Mesothelial cell of epicardium (in vitro differentiated cells): ENCODE measurements around the gene C1QB. TPM values are rescaled to one million over a fixed set of nuclear protein-coding genes. Genes with fewer than 3 reads are reported as not detected.

ENCODE experiments used
- DNase-seq, 2 experiments: peaks; one replicate each; pipeline ENCODE4 v3.0.0; 2021; ENCODE audit warnings: low spot score in 2 of 2; ENCODE audit not compliant: unreplicated experiment in 2 of 2
- H3K27ac Mint-ChIP-seq: 2 replicates; pipeline ENCODE4 v1.8.0; 2021; ENCODE audit warnings: mixed read lengths
- H3K27me3 Mint-ChIP-seq: 2 replicates; pipeline ENCODE4 v1.8.0; 2021; ENCODE audit warnings: low read depth, mixed read lengths
- H3K36me3 Mint-ChIP-seq: 2 replicates; pipeline ENCODE4 v1.8.0; 2021; ENCODE audit warnings: mixed read lengths
- H3K4me1 Mint-ChIP-seq: 2 replicates; pipeline ENCODE4 v1.8.0; 2021; ENCODE audit warnings: mixed read lengths
- H3K4me3 Mint-ChIP-seq: 2 replicates; pipeline ENCODE4 v1.8.0; 2021; ENCODE audit warnings: mild to moderate bottlenecking, moderate library complexity, mixed read lengths
- H3K9me3 Mint-ChIP-seq: 2 replicates; pipeline ENCODE4 v1.8.0; 2021; ENCODE audit warnings: mixed read lengths
- total RNA-seq: library from RNA; stranded (reverse); gene quantifications from 3 replicates; pipeline ENCODE4 v1.2.1, GENCODE V29; 2021
- TF ChIP-seq, protein P1 (sequence below): fragments of 200-600 bp; sonication (generic); IDR thresholded peaks from one replicate; pipeline ENCODE4 v1.5.0; 2021; ENCODE audit warnings: antibody characterized with exemption; ENCODE audit not compliant: unreplicated experiment

The C1QB gene
- total RNA-seq, 1 donor from 2014 or later: not detected

DNA sequence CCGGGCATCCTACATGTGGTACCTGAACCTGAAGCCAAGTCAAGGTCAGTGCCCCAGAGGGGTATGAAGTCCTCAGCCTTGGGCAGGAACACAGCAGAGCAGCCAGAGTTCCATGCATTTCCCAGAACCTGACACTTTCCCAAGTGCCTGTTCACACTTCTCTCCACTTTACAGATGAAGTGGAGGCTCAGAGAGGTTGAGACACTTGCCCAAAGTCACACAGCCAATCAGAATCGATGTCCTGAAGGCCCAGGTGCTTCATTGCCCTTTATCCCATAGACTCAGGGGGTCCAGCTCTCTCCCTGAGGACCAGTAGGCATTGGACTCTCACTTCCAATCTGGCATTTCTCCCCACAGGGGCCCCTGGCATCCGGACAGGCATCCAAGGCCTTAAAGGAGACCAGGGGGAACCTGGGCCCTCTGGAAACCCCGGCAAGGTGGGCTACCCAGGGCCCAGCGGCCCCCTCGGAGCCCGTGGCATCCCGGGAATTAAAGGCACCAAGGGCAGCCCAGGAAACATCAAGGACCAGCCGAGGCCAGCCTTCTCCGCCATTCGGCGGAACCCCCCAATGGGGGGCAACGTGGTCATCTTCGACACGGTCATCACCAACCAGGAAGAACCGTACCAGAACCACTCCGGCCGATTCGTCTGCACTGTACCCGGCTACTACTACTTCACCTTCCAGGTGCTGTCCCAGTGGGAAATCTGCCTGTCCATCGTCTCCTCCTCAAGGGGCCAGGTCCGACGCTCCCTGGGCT is 14.4 kb upstream of the C1QB start:
- Mint-ChIP-seq H3K27ac (no peak overlapping the region), H3K27me3 (peaks cover 10% of the 10 kb centered on the region), H3K36me3 (no peaks in the 10 kb centered on the region), H3K9me3 (no peaks in the 10 kb centered on the region), H3K4me3 (no peak overlapping the region), H3K4me1 (peaks cover 6% of the 10 kb centered on the region)
- no peak for DNase-seq
- TF ChIP-seq, protein P1, sequence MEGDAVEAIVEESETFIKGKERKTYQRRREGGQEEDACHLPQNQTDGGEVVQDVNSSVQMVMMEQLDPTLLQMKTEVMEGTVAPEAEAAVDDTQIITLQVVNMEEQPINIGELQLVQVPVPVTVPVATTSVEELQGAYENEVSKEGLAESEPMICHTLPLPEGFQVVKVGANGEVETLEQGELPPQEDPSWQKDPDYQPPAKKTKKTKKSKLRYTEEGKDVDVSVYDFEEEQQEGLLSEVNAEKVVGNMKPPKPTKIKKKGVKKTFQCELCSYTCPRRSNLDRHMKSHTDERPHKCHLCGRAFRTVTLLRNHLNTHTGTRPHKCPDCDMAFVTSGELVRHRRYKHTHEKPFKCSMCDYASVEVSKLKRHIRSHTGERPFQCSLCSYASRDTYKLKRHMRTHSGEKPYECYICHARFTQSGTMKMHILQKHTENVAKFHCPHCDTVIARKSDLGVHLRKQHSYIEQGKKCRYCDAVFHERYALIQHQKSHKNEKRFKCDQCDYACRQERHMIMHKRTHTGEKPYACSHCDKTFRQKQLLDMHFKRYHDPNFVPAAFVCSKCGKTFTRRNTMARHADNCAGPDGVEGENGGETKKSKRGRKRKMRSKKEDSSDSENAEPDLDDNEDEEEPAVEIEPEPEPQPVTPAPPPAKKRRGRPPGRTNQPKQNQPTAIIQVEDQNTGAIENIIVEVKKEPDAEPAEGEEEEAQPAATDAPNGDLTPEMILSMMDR: no peak

DNA sequence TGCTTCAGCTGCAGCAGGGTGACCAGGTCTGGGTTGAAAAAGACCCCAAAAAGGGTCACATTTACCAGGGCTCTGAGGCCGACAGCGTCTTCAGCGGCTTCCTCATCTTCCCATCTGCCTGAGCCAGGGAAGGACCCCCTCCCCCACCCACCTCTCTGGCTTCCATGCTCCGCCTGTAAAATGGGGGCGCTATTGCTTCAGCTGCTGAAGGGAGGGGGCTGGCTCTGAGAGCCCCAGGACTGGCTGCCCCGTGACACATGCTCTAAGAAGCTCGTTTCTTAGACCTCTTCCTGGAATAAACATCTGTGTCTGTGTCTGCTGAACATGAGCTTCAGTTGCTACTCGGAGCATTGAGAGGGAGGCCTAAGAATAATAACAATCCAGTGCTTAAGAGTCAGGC is 13.8 kb upstream of the C1QB start:
- Mint-ChIP-seq H3K27ac (no peak overlapping the region), H3K36me3 (no peaks in the 10 kb centered on the region), H3K4me1 (peaks cover 6% of the 10 kb centered on the region), H3K27me3 (peaks cover 7% of the 10 kb centered on the region), H3K4me3 (no peak overlapping the region), H3K9me3 (no peaks in the 10 kb centered on the region)
- DNase-seq: no peak
- TF ChIP-seq, protein P1: no peak

DNA sequence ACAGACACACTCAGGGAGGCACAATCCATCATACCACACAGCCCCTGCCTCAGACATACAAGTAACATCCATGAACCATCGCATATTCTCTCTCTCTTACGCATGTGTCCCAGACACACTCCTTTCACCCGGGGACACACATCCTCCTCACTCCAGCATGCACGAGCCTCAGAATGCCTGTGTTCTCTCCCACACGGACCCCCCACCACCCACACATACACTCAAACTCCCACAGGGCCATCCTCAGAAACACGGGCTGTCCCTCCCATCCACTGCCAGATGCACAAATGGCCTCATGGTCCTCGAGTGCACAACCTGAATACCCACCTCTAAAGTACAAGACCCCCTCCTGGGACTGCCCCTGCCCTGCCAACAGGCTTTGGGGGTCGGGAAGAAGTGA is 11.8 kb upstream of the C1QB start:
- H3K4me1 Mint-ChIP-seq: peaks cover 6% of the 10 kb centered on the region
- peaks cover 7% of the 10 kb centered on the region for H3K27me3 Mint-ChIP-seq
- DNase-seq: no peak
- H3K4me3 Mint-ChIP-seq: no peak overlapping the region
- TF ChIP-seq, protein P1: no peak
- H3K36me3 Mint-ChIP-seq: no peaks in the 10 kb centered on the region
- H3K27ac Mint-ChIP-seq: no peak overlapping the region
- no peaks in the 10 kb centered on the region for H3K9me3 Mint-ChIP-seq

DNA sequence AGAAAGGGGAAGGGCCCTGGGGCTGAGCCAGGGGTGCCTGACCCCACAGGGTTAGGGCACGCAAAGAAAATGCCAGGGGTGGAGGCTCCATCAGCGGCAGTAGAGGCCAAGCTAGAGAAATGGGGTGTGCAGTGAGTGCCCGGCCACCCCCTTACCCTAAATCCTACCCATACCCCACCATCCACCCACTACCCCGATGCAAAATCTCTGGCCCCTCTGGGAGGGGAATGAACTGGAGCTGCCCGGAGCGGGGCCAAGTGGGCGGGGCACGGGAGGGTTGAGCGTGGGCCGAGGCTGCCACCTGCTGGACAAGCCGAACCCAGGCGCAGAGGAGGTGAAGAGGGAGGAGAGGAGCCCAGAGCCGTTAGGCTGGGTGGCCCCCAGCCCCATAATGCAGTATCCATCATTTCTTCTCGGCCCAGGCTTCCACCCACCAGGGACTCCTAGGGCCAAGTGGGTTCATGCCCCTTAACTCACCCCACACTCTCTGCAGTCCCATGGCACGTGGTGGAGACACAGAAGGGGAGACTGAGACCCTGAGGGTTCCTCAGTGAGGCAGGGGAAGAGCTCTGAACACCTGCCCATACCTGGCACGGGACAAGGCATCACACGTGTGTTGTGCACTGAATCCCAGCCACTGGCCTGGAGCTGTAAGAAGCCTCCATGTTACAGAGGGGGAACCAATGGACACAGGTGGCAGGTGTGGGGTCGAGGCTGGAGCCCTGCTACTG is 11.0 kb upstream of the C1QB start:
- Mint-ChIP-seq H3K27ac (no peak overlapping the region), H3K36me3 (no peaks in the 10 kb centered on the region), H3K4me1 (peaks cover 6% of the 10 kb centered on the region), H3K9me3 (no peaks in the 10 kb centered on the region), H3K27me3 (peaks cover 5% of the 10 kb centered on the region), H3K4me3 (no peak overlapping the region)
- TF ChIP-seq, protein P1: peak; percentile 87
- peak; percentile 80 to 93 for DNase-seq

DNA sequence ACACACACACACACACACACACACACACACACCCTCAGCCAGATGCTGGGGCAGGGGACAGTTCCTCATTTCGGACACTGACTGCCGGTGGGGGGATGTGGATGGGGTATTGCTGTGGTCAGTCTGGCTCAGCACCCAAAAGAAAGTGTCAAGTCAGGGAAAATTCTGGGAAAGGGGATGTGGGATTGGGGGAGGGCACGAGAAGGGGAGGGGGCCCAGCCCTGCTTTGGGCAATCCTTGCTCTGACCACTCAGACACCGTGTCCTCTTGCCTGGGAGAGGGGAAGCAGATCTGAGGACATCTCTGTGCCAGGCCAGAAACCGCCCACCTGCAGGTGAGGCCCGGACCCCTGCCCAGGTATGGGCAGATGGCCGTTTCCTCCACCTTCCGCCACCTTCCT is 9.7 kb upstream of the C1QB start, which contains the start of gene C1QC:
Gene C1QC, plus strand, starts transcription at position 253 of the 400 bp plus-strand sequence. CDS start 391 bp downstream, outside the sequence.
- Mint-ChIP-seq H3K4me1 (peaks cover 6% of the 10 kb centered on the region), H3K9me3 (no peaks in the 10 kb centered on the region), H3K4me3 (no peak within 1 kb of the TSS), H3K27me3 (peaks cover 3% of the 10 kb centered on the region), H3K27ac (no peak within 1 kb of the TSS), H3K36me3 (no peaks in the 10 kb centered on the region)
- no peak for DNase-seq
- TF ChIP-seq, protein P1: no peak
